Gastroesophageal sphincter (tissue), 4 donors: ENCODE results near the gene CCR7. TPM values are rescaled to one million over a fixed set of nuclear protein-coding genes. Genes with fewer than 3 reads are reported as not detected.

Experiments used
- total RNA-seq, 4 donors: library from RNA; depleted of rRNA; stranded (reverse); fragments of >200 nt; gene quantifications; one replicate each; pipeline ENCODE4 v1.1.0, GENCODE V29; 2016

CCR7 gene
- total RNA-seq, 4 donors from 2014 or later = 0.15 to 2.2 (median 0.35) TPM; not detected in 1

Other genes with a start within 250 kb of the CCR7 start
- gene GJD3, start 200.7 kb downstream of the CCR7 start, total RNA-seq = 1 to 10 TPM in 1 of 4 donors, not detected in 3; 2.5 TPM
- 1 to 10 TPM in 1 of 4 donors, under 1 TPM in 3; 0.40 to 4.3 (median 0.79) TPM for gene TOP2A, start 147.6 kb downstream of the CCR7 start, total RNA-seq
- gene IGFBP4, start 122.0 kb downstream of the CCR7 start, total RNA-seq = 100 to 1,000 TPM; 209 to 428 (median 281) TPM
- 1 to 10 TPM in 1 of 4 donors, not detected in 3; 2.2 TPM for gene TNS4, start 63.8 kb downstream of the CCR7 start, total RNA-seq
- 100 to 1,000 TPM; 102 to 131 (median 109) TPM for gene SMARCE1, start 82.3 kb upstream of the CCR7 start, total RNA-seq
- 10 to 100 TPM in 1 of 4 donors, 1 to 10 TPM in 2, under 1 TPM in 1; 0.94 to 17.8 (median 1.8) TPM for gene KRT222, start 99.7 kb upstream of the CCR7 start, total RNA-seq
- gene KRT24, start 138.3 kb upstream of the CCR7 start, total RNA-seq = 10 to 100 TPM in 1 of 4 donors, 1 to 10 TPM in 2, not detected in 1; 1.1 to 14.7 (median 1.2) TPM
- not detected for gene KRT25, start 189.9 kb upstream of the CCR7 start, total RNA-seq
- not detected for gene KRT26, start 206.7 kb upstream of the CCR7 start, total RNA-seq
- not detected for gene KRT27, start 217.1 kb upstream of the CCR7 start, total RNA-seq
- gene KRT28, start 234.5 kb upstream of the CCR7 start, total RNA-seq = not detected